ACC112 (cell line): ENCODE measurements around the gene PHLPP1.

Source experiments
- H2AFZ ChIP-seq: fragments of 200-600 bp; sonication (generic); one replicate; pipeline ENCODE4 v1.6.0; 2017; ENCODE audit warnings: antibody characterized with exemption, low read length; ENCODE audit not compliant: unreplicated experiment
- H3K27ac ChIP-seq: fragments of 200-600 bp; sonication (generic); 2 replicates; pipeline ENCODE4 v1.5.1; 2014; ENCODE audit warnings: low read depth, mild to moderate bottlenecking, antibody characterized with exemption, low read length, moderate library complexity
- H3K27me3 ChIP-seq: fragments of 200-600 bp; sonication (generic); 2 replicates; pipeline ENCODE4 v1.6.1; 2014; ENCODE audit warnings: mild to moderate bottlenecking, antibody characterized with exemption, low read length, moderate library complexity, mixed read lengths; ENCODE audit not compliant: insufficient read depth
- H3K36me3 ChIP-seq: fragments of 200-600 bp; sonication (generic); 2 replicates; pipeline ENCODE4 v1.6.1; 2016; ENCODE audit warnings: mild to moderate bottlenecking, antibody characterized with exemption, low read length, moderate library complexity, mixed read lengths; ENCODE audit not compliant: insufficient read depth
- H3K4me1 ChIP-seq: fragments of 200-600 bp; sonication (generic); one replicate; pipeline ENCODE4 v1.6.1; 2016; ENCODE audit warnings: low read length, mixed read lengths; ENCODE audit not compliant: insufficient read depth, unreplicated experiment, control insufficient read depth
- H3K4me3 ChIP-seq: fragments of 200-600 bp; sonication (generic); 2 replicates; pipeline ENCODE4 v1.5.1; 2014; ENCODE audit warnings: mild to moderate bottlenecking, low read depth, low read length
- H3K79me2 ChIP-seq: fragments of 200-600 bp; sonication (generic); one replicate; pipeline ENCODE4 v1.6.0; 2016; ENCODE audit warnings: low read length; ENCODE audit not compliant: control insufficient read depth, unreplicated experiment, insufficient read depth

Gene PHLPP1

GRCh38 chr18:62759704-62760402 lies 44.5 kb downstream of the PHLPP1 start:
- Histone ChIP-seq H3K4me1 (peaks cover 16% of the 10 kb centered on the region), H3K36me3 (no peaks in the 10 kb centered on the region), H3K79me2 (no peaks in the 10 kb centered on the region), H3K4me3 (no peak overlapping the region), H2AFZ (no peak overlapping the region), H3K27ac (peak overlapping the region; percentile 27; the same call in 1 of the 2 replicates), H3K27me3 (no peaks in the 10 kb centered on the region)

GRCh38 chr18:62760403-62760734 lies 45.0 kb downstream of the PHLPP1 start:
- no peaks in the 10 kb centered on the region for H3K79me2 ChIP-seq
- peaks cover 16% of the 10 kb centered on the region for H3K4me1 ChIP-seq
- no peaks in the 10 kb centered on the region for H3K27me3 ChIP-seq
- no peak overlapping the region for H2AFZ ChIP-seq
- H3K27ac ChIP-seq: peak overlapping the region; percentile 27; the same call in 1 of the 2 replicates
- no peaks in the 10 kb centered on the region for H3K36me3 ChIP-seq
- no peak overlapping the region for H3K4me3 ChIP-seq

GRCh38 chr18:62763101-62763521 lies 47.8 kb downstream of the PHLPP1 start:
- peaks cover 2% of the 10 kb centered on the region for H3K79me2 ChIP-seq
- H3K36me3 ChIP-seq: no peaks in the 10 kb centered on the region
- no peak overlapping the region for H3K4me3 ChIP-seq
- no peak overlapping the region for H2AFZ ChIP-seq
- H3K27me3 ChIP-seq: no peaks in the 10 kb centered on the region
- peaks cover 27% of the 10 kb centered on the region for H3K4me1 ChIP-seq
- H3K27ac ChIP-seq: no peak overlapping the region

DNA sequence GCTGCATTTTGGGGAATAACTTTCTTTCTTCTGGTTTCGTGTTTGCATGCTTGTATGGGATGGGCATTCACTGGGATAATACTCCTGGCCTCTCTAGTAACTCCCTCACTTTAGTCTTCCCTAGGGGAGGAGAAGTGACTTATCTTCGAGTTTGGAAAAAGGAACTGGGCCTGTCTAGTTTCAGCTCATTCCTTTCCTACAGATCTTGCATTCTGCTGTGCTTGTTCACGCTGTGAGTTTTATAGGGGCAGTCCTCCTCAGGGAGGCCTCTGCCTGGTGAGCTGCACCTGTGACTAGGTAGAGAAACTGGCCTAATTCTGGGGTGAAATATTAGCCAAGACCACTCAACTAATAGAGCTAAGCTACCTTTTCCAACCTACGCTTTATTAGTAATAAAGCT lies 50.9 kb downstream of the PHLPP1 start:
- Histone ChIP-seq H3K27me3 (no peaks in the 10 kb centered on the region), H3K4me1 (peaks cover 11% of the 10 kb centered on the region), H3K79me2 (peaks cover 2% of the 10 kb centered on the region), H3K4me3 (no peak overlapping the region), H3K27ac (no peak overlapping the region), H2AFZ (no peak overlapping the region), H3K36me3 (no peaks in the 10 kb centered on the region)

GRCh38 chr18:62767321-62767720 lies 52.0 kb downstream of the PHLPP1 start:
- H3K27me3 ChIP-seq: no peaks in the 10 kb centered on the region
- no peaks in the 10 kb centered on the region for H3K36me3 ChIP-seq
- H3K4me1 ChIP-seq: peaks cover 11% of the 10 kb centered on the region
- H3K27ac ChIP-seq: no peak overlapping the region
- H3K4me3 ChIP-seq: no peak overlapping the region
- peaks cover 2% of the 10 kb centered on the region for H3K79me2 ChIP-seq
- H2AFZ ChIP-seq: no peak overlapping the region

- H3K27ac ChIP-seq: no peak overlapping the region
- no peak overlapping the region for H2AFZ ChIP-seq
- no peak overlapping the region for H3K4me3 ChIP-seq
- no peaks in the 10 kb centered on the region for H3K36me3 ChIP-seq
- H3K79me2 ChIP-seq: peaks cover 2% of the 10 kb centered on the region
- no peaks in the 10 kb centered on the region for H3K27me3 ChIP-seq
- H3K4me1 ChIP-seq: peaks cover 11% of the 10 kb centered on the region
These were observed 52.7 kb downstream of the PHLPP1 start for GRCh38 chr18:62767836-62768557.

DNA sequence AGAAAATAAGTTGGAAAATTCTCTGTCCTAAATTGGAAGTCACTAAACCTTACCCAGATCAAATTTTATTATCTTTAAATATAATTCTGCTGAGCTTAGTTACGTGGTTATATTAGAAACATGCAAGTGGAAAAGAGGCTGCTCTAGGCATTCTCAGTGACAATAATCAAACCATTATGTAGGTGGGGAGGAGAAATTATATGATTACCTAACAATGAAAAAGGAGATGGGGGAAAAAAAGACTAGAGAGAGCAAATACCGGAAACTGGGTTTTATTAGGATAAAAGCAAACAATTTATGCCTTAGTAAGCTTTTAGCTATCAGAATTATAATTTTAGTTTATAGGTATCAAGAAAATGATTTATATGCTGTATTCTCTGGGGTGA lies 53.2 kb downstream of the PHLPP1 start:
- Histone ChIP-seq H3K79me2 (peaks cover 2% of the 10 kb centered on the region), H3K4me1 (peaks cover 11% of the 10 kb centered on the region), H2AFZ (no peak overlapping the region), H3K27ac (no peak overlapping the region), H3K27me3 (no peaks in the 10 kb centered on the region), H3K36me3 (no peaks in the 10 kb centered on the region), H3K4me3 (no peak overlapping the region)

DNA sequence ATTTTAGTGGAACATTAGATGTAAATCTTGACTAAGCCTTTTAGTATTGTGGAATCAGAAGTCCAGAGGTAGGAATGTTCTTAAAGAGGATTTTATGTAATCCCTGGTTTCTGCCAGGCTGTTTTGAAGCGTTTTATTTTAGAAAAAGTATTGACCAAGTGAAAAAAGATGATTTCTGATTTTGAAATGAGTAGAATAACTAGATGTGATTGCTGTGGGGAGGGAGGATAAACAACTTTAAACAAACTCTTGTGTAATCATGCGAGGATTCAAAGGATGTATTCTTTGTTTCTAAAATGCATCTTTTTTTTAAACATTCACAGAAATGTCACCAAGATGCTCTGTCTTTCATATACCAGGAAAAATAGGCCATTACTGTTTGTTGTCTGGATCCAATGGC lies 53.9 kb downstream of the PHLPP1 start:
- Histone ChIP-seq H2AFZ (no peak overlapping the region), H3K79me2 (peaks cover 2% of the 10 kb centered on the region), H3K27me3 (no peaks in the 10 kb centered on the region), H3K27ac (no peak overlapping the region), H3K4me3 (no peak overlapping the region), H3K36me3 (no peaks in the 10 kb centered on the region), H3K4me1 (peaks cover 11% of the 10 kb centered on the region)

DNA sequence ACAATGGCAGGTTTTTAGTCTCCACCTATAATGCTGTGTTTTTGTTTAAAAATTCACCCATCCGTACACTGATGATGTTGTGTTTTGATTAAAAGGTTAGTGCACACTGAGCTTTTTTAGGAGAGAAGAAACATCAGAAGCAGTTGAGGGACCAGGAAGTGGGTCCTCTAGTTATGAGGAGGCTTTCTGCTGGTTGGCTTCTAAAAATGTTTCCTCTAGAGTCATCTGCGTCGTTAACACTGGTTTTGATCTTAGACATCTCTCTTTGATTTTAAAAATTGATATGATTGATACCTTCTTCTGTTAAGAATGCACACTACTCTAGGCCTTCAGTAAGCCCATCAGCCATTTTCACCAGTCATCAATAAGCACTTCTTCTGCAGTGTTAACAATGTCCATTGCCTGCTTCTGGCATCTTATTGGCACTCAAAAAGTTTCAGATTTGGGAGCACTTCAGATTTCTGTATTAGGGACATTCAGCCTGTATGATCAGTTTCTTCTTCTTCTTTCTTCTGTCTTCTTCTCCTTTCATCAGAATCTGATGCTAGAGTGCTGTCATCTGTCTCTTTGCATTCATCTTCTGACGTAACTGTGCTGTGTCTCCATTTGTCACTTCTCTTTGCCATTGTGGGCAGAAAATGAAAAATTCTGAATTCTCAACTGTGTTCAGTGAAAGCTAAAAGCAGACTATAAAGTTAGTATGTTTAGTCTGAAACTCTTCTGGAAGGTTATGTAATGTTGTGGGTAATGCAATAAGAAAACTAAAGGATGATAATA lies 56.3 kb downstream of the PHLPP1 start:
- Histone ChIP-seq H3K79me2 (no peaks in the 10 kb centered on the region), H2AFZ (no peak overlapping the region), H3K36me3 (no peaks in the 10 kb centered on the region), H3K27ac (no peak overlapping the region), H3K4me1 (peaks cover 11% of the 10 kb centered on the region), H3K4me3 (no peak overlapping the region), H3K27me3 (no peaks in the 10 kb centered on the region)

GRCh38 chr18:62772860-62773584 lies 57.7 kb downstream of the PHLPP1 start:
- no peak overlapping the region for H3K27ac ChIP-seq

More at GRCh38 chr18:62772860-62773584, 57.7 kb downstream of the PHLPP1 start:
- Histone ChIP-seq H3K79me2 (no peaks in the 10 kb centered on the region), H3K4me1 (no peaks in the 10 kb centered on the region), H3K36me3 (no peaks in the 10 kb centered on the region), H2AFZ (no peak overlapping the region), H3K27me3 (no peaks in the 10 kb centered on the region), H3K4me3 (no peak overlapping the region)
